ENCODE measurements around the gene KIF5C.

The KIF5C gene

GRCh38 chr2:148917431-148917830, 42.4 kb downstream of the KIF5C start (continued):
- no peak for TF ChIP-seq PBX3 (CRISPR knock-in tag; IDR thresholded peaks at IDR 0.05)
- no peak for TF ChIP-seq TSHZ1 (tag by site-specific recombination; IDR thresholded peaks at IDR 0.05; ENCODE audit: borderline replicate concordance)
- TF ChIP-seq ZNF544 (tag by site-specific recombination; IDR thresholded peaks at IDR 0.05): no peak

GRCh38 chr2:148918554-148918953, 43.5 kb downstream of the KIF5C start:
- TF ChIP-seq ZBTB1 (tag by site-specific recombination; IDR thresholded peaks at IDR 0.05) (no peak), ZNF292 (tag by site-specific recombination; IDR thresholded peaks at IDR 0.05; ENCODE audit: borderline replicate concordance, low read depth) (no peak), ZNF133 (tag by site-specific recombination; IDR thresholded peaks at IDR 0.05) (peak; percentile 96), SETDB1 (IDR thresholded peaks at IDR 0.05; ENCODE audit: insufficient read length, low read length) (peak; percentile 84), ZNF140 (tag by site-specific recombination; IDR thresholded peaks at IDR 0.05) (no peak), BCL11A (tag by site-specific recombination; IDR thresholded peaks at IDR 0.05; ENCODE audit: low read depth) (no peak), ZNF391 (tag by site-specific recombination; IDR thresholded peaks at IDR 0.05; ENCODE audit: borderline replicate concordance, low read depth) (no peak), ZNF792 (tag by site-specific recombination; IDR thresholded peaks at IDR 0.05) (no peak)
- Histone ChIP-seq H3K27ac (ENCODE audit: extremely low read depth, low read depth, low read length) (no peak overlapping the region), H3K4me3 (ENCODE audit: low read depth, low read length) (no peak overlapping the region), H3K9me3 (ENCODE audit: control insufficient read depth, insufficient read depth, low read depth, low read length) (no peaks in the 10 kb centered on the region; the same call in 1 of the 2 replicates), H3K4me1 (ENCODE audit: control insufficient read depth, insufficient read depth, low read length) (no peaks in the 10 kb centered on the region), H3K36me3 (ENCODE audit: control insufficient read depth in 2 of 2, insufficient read depth in 1 of 2, low read length in 2 of 2) (peaks cover 0 to 8% of the 10 kb centered on the region in 2 experiments; a peak in 1 of 3 replicates)
- ChIA-PET POLR2A (no interaction called here), CTCF (no interaction called here)

GRCh38 chr2:148920559-148920958, 45.5 kb downstream of the KIF5C start:
- CTCF ChIA-PET: no interaction called here
- Histone ChIP-seq H3K36me3 (ENCODE audit: control insufficient read depth in 2 of 2, insufficient read depth in 1 of 2, low read length in 2 of 2) (peaks cover 0 to 13% of the 10 kb centered on the region in 2 experiments; a peak in 1 of 3 replicates), H3K4me1 (ENCODE audit: control insufficient read depth, insufficient read depth, low read length) (no peaks in the 10 kb centered on the region), H3K27ac (ENCODE audit: extremely low read depth, low read depth, low read length) (no peak overlapping the region), H3K4me3 (ENCODE audit: low read depth, low read length) (no peak overlapping the region), H3K9me3 (ENCODE audit: control insufficient read depth, insufficient read depth, low read depth, low read length) (no peaks in the 10 kb centered on the region; the same call in 1 of the 2 replicates)
- TF ChIP-seq RBAK (tag by site-specific recombination; IDR thresholded peaks at IDR 0.05) (no peak), ZNF629 (tag by site-specific recombination; IDR thresholded peaks at IDR 0.05) (no peak), ZNF555 (tag by site-specific recombination; conservative IDR thresholded peaks at IDR 0.05) (no peak), WT1 (tag by site-specific recombination; IDR thresholded peaks at IDR 0.05) (no peak), ZNF18 (tag by site-specific recombination; IDR thresholded peaks at IDR 0.05) (no peak), ZBTB21 (tag by site-specific recombination; IDR thresholded peaks at IDR 0.05) (no peak), ZNF747 (tag by site-specific recombination; IDR thresholded peaks at IDR 0.05) (no peak), ZNF610 (tag by site-specific recombination; IDR thresholded peaks at IDR 0.05; ENCODE audit: borderline replicate concordance) (no peak), ZNF664 (tag by site-specific recombination; IDR thresholded peaks at IDR 0.05) (no peak), ZNF843 (tag by site-specific recombination; IDR thresholded peaks at IDR 0.05) (no peak), SP3 (tag by site-specific recombination; IDR thresholded peaks at IDR 0.05) (no peak), ZNF169 (tag by site-specific recombination; IDR thresholded peaks at IDR 0.05) (no peak), ZNF645 (tag by site-specific recombination; IDR thresholded peaks at IDR 0.05) (no peak), ZNF302 (tag by site-specific recombination; IDR thresholded peaks at IDR 0.05; ENCODE audit: low read depth) (no peak), ZNF211 (tag by site-specific recombination; IDR thresholded peaks at IDR 0.05; ENCODE audit: low read depth) (no peak), KLF10 (tag by site-specific recombination; IDR thresholded peaks at IDR 0.05) (no peak), ZNF416 (tag by site-specific recombination; IDR thresholded peaks at IDR 0.05) (no peak), ZNF366 (tag by site-specific recombination; conservative IDR thresholded peaks at IDR 0.05) (no peak)
- POLR2A ChIA-PET: no interaction called here
